Measurements from ENCODE around the gene SPATA9. TPM values are rescaled to one million over a fixed set of nuclear protein-coding genes. Genes with fewer than 3 reads are reported as not detected.
"Not testable (repeated sequence)": the region's sequence is repeated elsewhere in the genome, so short reads cannot be mapped to it uniquely, and the experiment has no call there.

SPATA9 gene
- total and polyA plus RNA-seq, 9 of the 15 experiments (the other 6 are each of a cell fraction or from before 2014, with no cell fraction given), result 0.16 to 5.5 (median 0.39) TPM; not detected in 3

- Histone ChIP-seq H3K9ac (ENCODE audit: insufficient read depth in 1 of 2, low read depth in 2 of 2, low read length in 2 of 2) (peak overlapping the region in 1 of 2 experiments; percentile 33; a peak in 2 of 4 replicates), H3K4me1 (replicated peaks in 1 of 2; ENCODE audit: control insufficient read depth in 2 of 2, insufficient read depth in 2 of 2, low read length in 2 of 2) (peaks cover 13 to 33% of the 10 kb centered on the region in 2 experiments), H3K79me2 (ENCODE audit: control insufficient read depth, insufficient read depth, low read length) (peaks cover 12% of the 10 kb centered on the region; the same call in 1 of the 3 replicates), H2AFZ (ENCODE audit: low read depth, low read length) (peak overlapping the region; percentile 67)
- CTCF ChIA-PET (ENCODE audit: low intra/inter-chr PET ratio); H3K4me2 ChIP-seq (ENCODE audit: insufficient read depth, low read length); FAIRE-seq; H3K4me3 ChIP-seq; H3K27me3 ChIP-seq (ENCODE audit: control insufficient read depth in 2 of 2, insufficient read depth in 2 of 2, low read length in 2 of 2); in situ Hi-C loops (cut with MboI); DNase-seq (ENCODE audit: extremely low read depth in 1 of 4, low spot score in 3 of 4); H3K9me1 ChIP-seq (ENCODE audit: control insufficient read depth, insufficient read depth, low read length); H4K20me1 ChIP-seq (replicated peaks; ENCODE audit: control insufficient read depth, insufficient read depth, low read length); BruUV-seq (replicated peaks); H3K36me3 ChIP-seq (ENCODE audit: control insufficient read depth, insufficient read depth, low read length); H3K27ac ChIP-seq (ENCODE audit: extremely low read depth, low read depth, low read length); ATAC-seq; H3K9me3 ChIP-seq (replicated peaks; ENCODE audit: control insufficient read depth, insufficient read depth, low read depth, low read length); intact Hi-C loops (cut with micrococcal nuclease): not testable (repeated sequence)
- 10% methylated on average over 8 of the region's 8 CpGs for WGBS (ENCODE audit: insufficient coverage, low coverage, missing lambda C conversion rate)
- POLR2A ChIA-PET, result interaction anchor here (0.6 to 1.5 kb wide), 3 partner anchors 13 to 107 kb away, joined by 3 to 4 read pairs (median 3); partner anchors contain the start of gene RFESD
- TF ChIP-seq ZNF507 (tag; conservative IDR thresholded peaks at IDR 0.05), result peak; percentile 42; the same call in 1 of the 2 replicates
- peak; percentile 81 for TF ChIP-seq ZNF696 (CRISPR knock-in tag; conservative IDR thresholded peaks at IDR 0.05)
- peak; percentile 86 for TF ChIP-seq STAT5B (CRISPR knock-in tag; IDR thresholded peaks at IDR 0.05)
- peak; percentile 98 for TF ChIP-seq SMAD4 (CRISPR knock-in tag; conservative IDR thresholded peaks at IDR 0.05)
- TF ChIP-seq ILK (tag; IDR thresholded peaks at IDR 0.05; ENCODE audit: borderline replicate concordance, low read depth), result peak; percentile 88
- TF ChIP-seq HINFP (tag; conservative IDR thresholded peaks at IDR 0.05; ENCODE audit: low read depth), result peak; percentile 91
- TF ChIP-seq ZNF639 (CRISPR knock-in tag; conservative IDR thresholded peaks at IDR 0.05 in 1 of 2, IDR thresholded peaks at IDR 0.05 in 1 of 2), result peak in 1 of 2 experiments; percentile 97; a peak in 2 of 4 replicates
- TF ChIP-seq NFXL1 (CRISPR knock-in tag; IDR thresholded peaks at IDR 0.05), result peak; percentile 89
- peak; percentile 93 for TF ChIP-seq ZNF239 (CRISPR knock-in tag; IDR thresholded peaks at IDR 0.05)
- peak; percentile 100 for TF ChIP-seq ZNF592 (IDR thresholded peaks at IDR 0.05)
- peak; percentile 99 for TF ChIP-seq KLF6 (CRISPR knock-in tag; IDR thresholded peaks at IDR 0.05; ENCODE audit: borderline replicate concordance)
- TF ChIP-seq FOXA3 (CRISPR knock-in tag; conservative IDR thresholded peaks at IDR 0.05 in 1 of 2, IDR thresholded peaks at IDR 0.05 in 1 of 2), result 0 out of 4 replicates have a peak, but pooled peaks of 1 of the 2 experiments have one; percentile 8
- peak; percentile 92 for TF ChIP-seq IFI16 (CRISPR knock-in tag; IDR thresholded peaks at IDR 0.05)
- peak; percentile 72 for TF ChIP-seq ZNF324 (CRISPR knock-in tag; IDR thresholded peaks at IDR 0.05)
Observed at GRCh38 chr5:95707534-95708188, 24.9 kb upstream of the SPATA9 start.
